ENCODE measurements around the gene OR1J1. TPM values are rescaled to one million over a fixed set of nuclear protein-coding genes. Genes with fewer than 3 reads are reported as not detected.

Gene OR1J1, protein sequence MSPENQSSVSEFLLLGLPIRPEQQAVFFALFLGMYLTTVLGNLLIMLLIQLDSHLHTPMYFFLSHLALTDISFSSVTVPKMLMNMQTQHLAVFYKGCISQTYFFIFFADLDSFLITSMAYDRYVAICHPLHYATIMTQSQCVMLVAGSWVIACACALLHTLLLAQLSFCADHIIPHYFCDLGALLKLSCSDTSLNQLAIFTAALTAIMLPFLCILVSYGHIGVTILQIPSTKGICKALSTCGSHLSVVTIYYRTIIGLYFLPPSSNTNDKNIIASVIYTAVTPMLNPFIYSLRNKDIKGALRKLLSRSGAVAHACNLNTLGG
- total RNA-seq (not detected), polyA plus RNA-seq (not detected)
- long read RNA-seq, donor 1 = 0 reads
- long read RNA-seq, donor 2 = 0 reads

DNA sequence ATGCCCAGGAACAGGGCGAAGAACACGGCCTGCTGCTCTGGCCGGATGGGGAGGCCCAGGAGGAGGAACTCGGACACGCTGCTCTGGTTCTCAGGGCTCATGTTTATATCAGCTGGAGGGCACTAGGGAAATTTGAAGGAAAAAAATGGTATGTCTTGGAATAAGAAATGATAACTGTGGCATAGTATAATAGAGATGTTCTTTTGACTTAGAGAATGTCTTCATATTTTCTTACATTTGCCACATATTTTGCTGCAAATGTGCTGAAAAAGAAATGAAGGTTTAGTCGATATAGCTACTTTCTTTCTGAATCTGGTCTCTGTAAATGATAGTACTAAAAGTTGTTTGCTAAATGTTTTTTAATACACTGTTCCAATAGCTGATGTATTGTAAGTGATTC, at the start of gene OR1J1:
Gene OR1J1, minus strand, starts transcription at position 101 of the 400 bp plus-strand sequence. Its CDS starts 0 bp downstream, at position 101.
- no peak for DNase-seq
- no peaks in the 10 kb centered on the region for H3K9me3 ChIP-seq
- H3K27ac ChIP-seq = no peak within 1 kb of the TSS
- intact Hi-C loops (cut with DNase I; ENCODE audit: low total_unique reads) = no loop called here
- no peak within 1 kb of the TSS for H3K4me3 ChIP-seq
- H3K27me3 ChIP-seq (replicated peaks in 1 of 7) = no peaks in the 10 kb centered on the region
- no peak for TF ChIP-seq POLR2AphosphoS5 (IDR thresholded peaks at IDR 0.05)
- TF ChIP-seq POLR2A (IDR thresholded peaks at IDR 0.05) = no peak
- TF ChIP-seq, protein P1, sequence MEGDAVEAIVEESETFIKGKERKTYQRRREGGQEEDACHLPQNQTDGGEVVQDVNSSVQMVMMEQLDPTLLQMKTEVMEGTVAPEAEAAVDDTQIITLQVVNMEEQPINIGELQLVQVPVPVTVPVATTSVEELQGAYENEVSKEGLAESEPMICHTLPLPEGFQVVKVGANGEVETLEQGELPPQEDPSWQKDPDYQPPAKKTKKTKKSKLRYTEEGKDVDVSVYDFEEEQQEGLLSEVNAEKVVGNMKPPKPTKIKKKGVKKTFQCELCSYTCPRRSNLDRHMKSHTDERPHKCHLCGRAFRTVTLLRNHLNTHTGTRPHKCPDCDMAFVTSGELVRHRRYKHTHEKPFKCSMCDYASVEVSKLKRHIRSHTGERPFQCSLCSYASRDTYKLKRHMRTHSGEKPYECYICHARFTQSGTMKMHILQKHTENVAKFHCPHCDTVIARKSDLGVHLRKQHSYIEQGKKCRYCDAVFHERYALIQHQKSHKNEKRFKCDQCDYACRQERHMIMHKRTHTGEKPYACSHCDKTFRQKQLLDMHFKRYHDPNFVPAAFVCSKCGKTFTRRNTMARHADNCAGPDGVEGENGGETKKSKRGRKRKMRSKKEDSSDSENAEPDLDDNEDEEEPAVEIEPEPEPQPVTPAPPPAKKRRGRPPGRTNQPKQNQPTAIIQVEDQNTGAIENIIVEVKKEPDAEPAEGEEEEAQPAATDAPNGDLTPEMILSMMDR (IDR thresholded peaks at IDR 0.05 in 8 of 11, conservative IDR thresholded peaks at IDR 0.05 in 3 of 11) = no peak
- no peaks in the 10 kb centered on the region for H3K36me3 ChIP-seq
- no peaks in the 10 kb centered on the region for H3K4me1 ChIP-seq
- whole genome bisulfite sequencing, 5 donors = 81 to 94% (median 88%) methylated on average over 6 of the region's 6 CpGs

GRCh38 chr9:122527193-122527592, 49.5 kb upstream of the OR1J1 start, which contains the start of gene OR1N1:
Gene OR1N1 (minus strand): TSS chr9:122527293. CDS start chr9:122527293, 0 bp downstream.
- Histone ChIP-seq H3K9me3 (no peaks in the 10 kb centered on the region), H3K4me3 (no peak within 1 kb of the TSS), H3K36me3 (no peaks in the 10 kb centered on the region), H3K27me3 (replicated peaks in 1 of 7) (peaks cover 0 to 6% (median 0%) of the 10 kb centered on the region in 7 donors), H3K27ac (no peak within 1 kb of the TSS), H3K4me1 (no peaks in the 10 kb centered on the region)
- DNase-seq = no peak
- TF ChIP-seq POLR2AphosphoS5 (IDR thresholded peaks at IDR 0.05) (no peak), POLR2A (IDR thresholded peaks at IDR 0.05) (no peak)
- TF ChIP-seq, protein P1 (IDR thresholded peaks at IDR 0.05 in 8 of 11, conservative IDR thresholded peaks at IDR 0.05 in 3 of 11) = no peak
- whole genome bisulfite sequencing, 5 donors = 83 to 94% (median 93%) methylated on average over 3 of the region's 3 CpGs
- intact Hi-C loops (cut with DNase I; ENCODE audit: low total_unique reads) = no loop called here

DNA sequence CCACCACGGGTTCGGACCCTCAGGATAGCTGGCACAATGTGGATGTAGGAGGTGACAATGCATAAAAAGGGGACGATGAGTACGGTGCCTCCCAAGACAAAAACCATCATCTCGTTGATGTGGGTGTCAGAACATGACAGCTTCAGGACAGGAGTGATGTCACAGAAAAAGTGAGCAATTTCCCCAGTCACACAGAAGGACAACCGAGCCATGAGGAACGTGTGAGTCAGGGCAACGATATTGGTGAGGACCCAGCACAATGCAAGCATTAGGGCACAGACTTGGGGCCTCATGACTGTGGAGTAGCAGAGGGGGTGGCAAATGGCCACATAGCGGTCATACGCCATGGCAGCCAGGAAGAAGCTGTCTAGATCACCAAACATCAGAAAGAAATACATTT, 48.9 kb upstream of the OR1J1 start:
- TF ChIP-seq, protein P1 (IDR thresholded peaks at IDR 0.05 in 8 of 11, conservative IDR thresholded peaks at IDR 0.05 in 3 of 11) = no peak
- TF ChIP-seq POLR2AphosphoS5 (IDR thresholded peaks at IDR 0.05) = no peak
- TF ChIP-seq POLR2A (IDR thresholded peaks at IDR 0.05) = no peak
- DNase-seq = no peak
- 81 to 88% (median 85%) methylated on average over 10 of the region's 10 CpGs for WGBS, 5 donors
- Histone ChIP-seq H3K36me3 (no peaks in the 10 kb centered on the region), H3K4me3 (no peak overlapping the region), H3K27ac (no peak overlapping the region), H3K9me3 (no peaks in the 10 kb centered on the region), H3K27me3 (replicated peaks in 1 of 7) (peaks cover 0 to 6% (median 0%) of the 10 kb centered on the region in 7 donors), H3K4me1 (no peaks in the 10 kb centered on the region)
- intact Hi-C loops (cut with DNase I; ENCODE audit: low total_unique reads) = no loop called here

DNA sequence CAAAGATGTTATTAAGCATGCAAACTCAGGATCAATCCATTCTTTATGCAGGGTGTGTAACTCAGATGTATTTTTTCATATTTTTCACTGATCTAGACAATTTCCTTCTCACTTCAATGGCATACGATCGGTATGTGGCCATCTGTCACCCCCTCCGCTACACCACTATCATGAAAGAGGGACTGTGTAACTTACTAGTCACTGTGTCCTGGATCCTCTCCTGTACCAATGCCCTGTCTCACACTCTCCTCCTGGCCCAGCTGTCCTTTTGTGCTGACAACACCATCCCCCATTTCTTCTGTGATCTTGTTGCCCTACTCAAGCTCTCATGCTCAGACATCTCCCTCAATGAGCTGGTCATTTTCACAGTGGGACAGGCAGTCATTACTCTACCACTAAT, 41.6 kb upstream of the OR1J1 start:
- H3K36me3 ChIP-seq = no peaks in the 10 kb centered on the region
- intact Hi-C loops (cut with DNase I; ENCODE audit: low total_unique reads) = no loop called here
- no peak overlapping the region for H3K27ac ChIP-seq
- H3K4me1 ChIP-seq = no peaks in the 10 kb centered on the region
- no peaks in the 10 kb centered on the region for H3K9me3 ChIP-seq
- no peak overlapping the region for H3K4me3 ChIP-seq
- no peak for DNase-seq
- TF ChIP-seq, protein P1 (IDR thresholded peaks at IDR 0.05 in 8 of 11, conservative IDR thresholded peaks at IDR 0.05 in 3 of 11) = no peak
- TF ChIP-seq POLR2AphosphoS5 (IDR thresholded peaks at IDR 0.05) (no peak), POLR2A (IDR thresholded peaks at IDR 0.05) (no peak)
- WGBS, 5 donors = 86 to 92% (median 91%) methylated on average over 3 of the region's 3 CpGs
- H3K27me3 ChIP-seq (replicated peaks in 1 of 7) = peaks cover 0 to 9% (median 0%) of the 10 kb centered on the region in 7 donors
